Mucosa of rectum (tissue), 2 donors: Measurements from ENCODE around the gene TMEM215.
"Not testable (repeated sequence)": the region's sequence is repeated elsewhere in the genome, so short reads cannot be mapped to it uniquely, and the experiment has no call there.

Experiments used
- H3K27ac ChIP-seq, 2 donors: one replicate each; pipeline ENCODE4 v1.7.0; 2013; ENCODE audit warnings: inconsistent platforms in 2 of 2, low read depth in 2 of 2, low read length in 2 of 2
- H3K27me3 ChIP-seq, 2 donors: one replicate each; pipeline ENCODE4 v1.7.0; 2013; ENCODE audit warnings: low read length in 2 of 2; ENCODE audit not compliant: control insufficient read depth in 2 of 2, insufficient read depth in 2 of 2
- H3K36me3 ChIP-seq, 2 donors: one replicate each; pipeline ENCODE4 v1.7.0; 2013; ENCODE audit warnings: low read length in 2 of 2; ENCODE audit not compliant: control insufficient read depth in 2 of 2, insufficient read depth in 2 of 2
- H3K4me1 ChIP-seq, 2 donors: one replicate each; pipeline ENCODE4 v1.7.0; 2013; ENCODE audit warnings: low read length in 2 of 2, mild to moderate bottlenecking in 1 of 2; ENCODE audit not compliant: control insufficient read depth in 2 of 2, insufficient read depth in 2 of 2
- H3K4me3 ChIP-seq, 2 donors: one replicate each; pipeline ENCODE4 v1.7.0; 2013; ENCODE audit warnings: low read length in 2 of 2
- H3K9ac ChIP-seq, 2 donors: one replicate each; pipeline ENCODE4 v1.7.0; 2013; ENCODE audit warnings: low read length in 2 of 2, low read depth in 1 of 2, mild to moderate bottlenecking in 1 of 2
- H3K9me3 ChIP-seq, 2 donors: one replicate each; pipeline ENCODE4 v1.7.0; 2013; ENCODE audit warnings: low read length in 2 of 2; ENCODE audit not compliant: control insufficient read depth in 2 of 2
- donor health status: healthy.
- donor health status: Normal muscosa, but diverticular disease.

TMEM215 gene

GRCh38 chr9:32776201-32776600 lies 7.1 kb upstream of the TMEM215 start:
- Histone ChIP-seq H3K27ac (no peak overlapping the region), H3K4me3 (no peak overlapping the region), H3K9ac (no peak overlapping the region), H3K9me3 (no peaks in the 10 kb centered on the region), H3K4me1 (no peaks in the 10 kb centered on the region), H3K27me3 (peaks cover 0 to 3% of the 10 kb centered on the region in 2 donors), H3K36me3 (no peaks in the 10 kb centered on the region)

- no peaks in the 10 kb centered on the region for H3K9me3 ChIP-seq
- no peak overlapping the region for H3K27ac ChIP-seq
- no peaks in the 10 kb centered on the region for H3K36me3 ChIP-seq
- H3K9ac ChIP-seq, result no peak overlapping the region
- peaks cover 0 to 6% of the 10 kb centered on the region in 2 donors for H3K27me3 ChIP-seq
- no peak overlapping the region for H3K4me3 ChIP-seq
- H3K4me1 ChIP-seq, result no peaks in the 10 kb centered on the region
These were observed 718 bp upstream of the TMEM215 start for GRCh38 chr9:32782476-32783167.

- Histone ChIP-seq H3K36me3 (no peaks in the 10 kb centered on the region), H3K27ac (no peak overlapping the region), H3K9ac (no peak overlapping the region), H3K4me3 (no peak overlapping the region), H3K4me1 (no peaks in the 10 kb centered on the region), H3K9me3 (no peaks in the 10 kb centered on the region), H3K27me3 (peaks cover 0 to 3% of the 10 kb centered on the region in 2 donors)
These were observed 4.5 kb downstream of the TMEM215 start for GRCh38 chr9:32787816-32788215.

GRCh38 chr9:32796015-32796414 lies 12.7 kb downstream of the TMEM215 start:
- not testable (repeated sequence) for H3K4me1 ChIP-seq, H3K27ac ChIP-seq, H3K27me3 ChIP-seq, H3K9ac ChIP-seq, H3K4me3 ChIP-seq, H3K36me3 ChIP-seq, H3K9me3 ChIP-seq

GRCh38 chr9:32801530-32801929 lies 18.2 kb downstream of the TMEM215 start:
- Histone ChIP-seq H3K36me3 (no peaks in the 10 kb centered on the region), H3K4me3 (no peak overlapping the region), H3K27me3 (no peaks in the 10 kb centered on the region), H3K9ac (no peak overlapping the region), H3K27ac (no peak overlapping the region), H3K4me1 (no peaks in the 10 kb centered on the region), H3K9me3 (no peaks in the 10 kb centered on the region)

GRCh38 chr9:32807217-32807616 lies 23.9 kb downstream of the TMEM215 start:
- H3K27me3 ChIP-seq, result no peaks in the 10 kb centered on the region
- no peaks in the 10 kb centered on the region for H3K36me3 ChIP-seq
- no peaks in the 10 kb centered on the region for H3K4me1 ChIP-seq
- H3K4me3 ChIP-seq, result no peak overlapping the region
- no peaks in the 10 kb centered on the region for H3K9me3 ChIP-seq
- H3K9ac ChIP-seq, result no peak overlapping the region
- no peak overlapping the region for H3K27ac ChIP-seq

- Histone ChIP-seq H3K9ac (no peak overlapping the region), H3K4me3 (no peak overlapping the region), H3K9me3 (no peaks in the 10 kb centered on the region), H3K27me3 (no peaks in the 10 kb centered on the region), H3K4me1 (no peaks in the 10 kb centered on the region), H3K27ac (no peak overlapping the region), H3K36me3 (no peaks in the 10 kb centered on the region)
These were observed 27.9 kb downstream of the TMEM215 start for GRCh38 chr9:32811246-32811645.

GRCh38 chr9:32820322-32820721 lies 37.0 kb downstream of the TMEM215 start:
- no peaks in the 10 kb centered on the region for H3K9me3 ChIP-seq

GRCh38 chr9:32823101-32823500 lies 39.8 kb downstream of the TMEM215 start:
- H3K9ac ChIP-seq, result no peak overlapping the region
- no peak overlapping the region for H3K4me3 ChIP-seq
- no peak overlapping the region for H3K27ac ChIP-seq
- H3K36me3 ChIP-seq, result no peaks in the 10 kb centered on the region
- H3K27me3 ChIP-seq, result no peaks in the 10 kb centered on the region
- no peaks in the 10 kb centered on the region for H3K9me3 ChIP-seq
- no peaks in the 10 kb centered on the region for H3K4me1 ChIP-seq

More at GRCh38 chr9:32820322-32820721, 37.0 kb downstream of the TMEM215 start:
- H3K27me3 ChIP-seq, result no peaks in the 10 kb centered on the region
- no peaks in the 10 kb centered on the region for H3K36me3 ChIP-seq
- no peak overlapping the region for H3K9ac ChIP-seq
- no peaks in the 10 kb centered on the region for H3K4me1 ChIP-seq
- H3K4me3 ChIP-seq, result no peak overlapping the region
- H3K27ac ChIP-seq, result no peak overlapping the region

- Histone ChIP-seq H3K9me3 (no peaks in the 10 kb centered on the region), H3K4me3 (no peak overlapping the region), H3K4me1 (no peaks in the 10 kb centered on the region), H3K27me3 (no peaks in the 10 kb centered on the region), H3K36me3 (no peaks in the 10 kb centered on the region), H3K27ac (no peak overlapping the region), H3K9ac (no peak overlapping the region)
These were observed 40.2 kb downstream of the TMEM215 start for GRCh38 chr9:32823551-32823950.
